HCT116 (cell line): ENCODE results near the gene FMOD. TPM values are rescaled to one million over a fixed set of nuclear protein-coding genes. Genes with fewer than 3 reads are reported as not detected.

ENCODE experiments used
- ATAC-seq: fragments of 200-7000 bp; cut with Tn5 transposase; 2 replicates; pipeline ENCODE4 v1.9.1; 2020; ENCODE audit warnings: mild to moderate bottlenecking, moderate library complexity
- BruUV-seq: library from RNA; stranded (reverse); fragments of 400-500 nt; replicated peaks from 2 replicates; lab custom pipeline; 2021; lab: Mats Ljungman, UMichigan
- CTCF ChIA-PET: fragments of 300-600 bp; sonication (Branson Sonifier 250); formaldehyde crosslinking; loops from one replicate; lab custom pipeline; 2021; ENCODE audit warnings: antibody characterized with exemption; lab: Charles Lee
- POLR2A ChIA-PET: fragments of 300-600, 350-600 bp; sonication (Branson Sonifier 250); formaldehyde crosslinking; loops from one replicate; lab custom pipeline; 2021; ENCODE audit warnings: antibody characterized with exemption; lab: Charles Lee
- RAD21 ChIA-PET, 2 experiments: fragments of 300-600 bp; sonication (Branson Sonifier 250); formaldehyde crosslinking; loops; one replicate each; lab custom pipeline; 2023; ENCODE audit warnings: low total read pairs in 2 of 2; ENCODE audit not compliant: uncharacterized antibody in 2 of 2, unreplicated experiment in 2 of 2, low non-redundant PET in 1 of 2; lab: Charles Lee
- DNase-seq: peaks from one replicate; pipeline ENCODE4 v3.0.0-alpha.2; 2010; ENCODE audit warnings: low read depth, low spot score
- H2AFZ ChIP-seq: fragments of 200-600 bp; shearing (Covaris generic), sonication (generic); 2 replicates; pipeline ENCODE4 v1.6.1; 2017; ENCODE audit warnings: low read depth, mixed run types, mixed read lengths, antibody characterized with exemption, low read length; ENCODE audit not compliant: poor library complexity, severe bottlenecking
- H3K27ac ChIP-seq: 2 replicates; pipeline ENCODE4 v1.5.1; 2012; ENCODE audit warnings: low read depth, low read length
- H3K27me3 ChIP-seq: fragments of 200-600 bp; sonication (generic); 2 replicates; pipeline ENCODE4 v1.6.1; 2016; ENCODE audit warnings: mixed run types, low read length, mixed read lengths; ENCODE audit not compliant: insufficient read depth
- H3K36me3 ChIP-seq, 2 experiments: fragments of 200-500 bp in 1 of 2; fragments of 200-600 bp in 1 of 2; sonication (Bioruptor generic) in 1 of 2; sonication (generic) in 1 of 2; 2 replicates each; pipeline versions ENCODE4 v1.5.1 to v1.6.1; 2014 to 2016; ENCODE audit warnings: low read length in 2 of 2, inconsistent platforms in 1 of 2, mixed read lengths in 1 of 2, mixed run types in 1 of 2; ENCODE audit not compliant: insufficient read depth in 2 of 2, control insufficient read depth in 1 of 2
- H3K4me1 ChIP-seq, 2 experiments: fragments of 200-600 bp in 1 of 2; sonication (generic) in 1 of 2; 2 replicates each; pipeline versions ENCODE4 v1.5.1 to v1.6.1; 2012 to 2017; ENCODE audit warnings: low read length in 2 of 2, inconsistent platforms in 1 of 2, mild to moderate bottlenecking in 1 of 2, mixed read lengths in 1 of 2, mixed run types in 1 of 2, moderate library complexity in 1 of 2; ENCODE audit not compliant: insufficient read depth in 2 of 2, control insufficient read depth in 1 of 2
- H3K4me2 ChIP-seq: fragments of 200-600 bp; sonication (generic); 2 replicates; pipeline ENCODE4 v1.6.1; 2017; ENCODE audit warnings: mixed run types, low read length, mixed read lengths
- H3K4me3 ChIP-seq, 2 experiments: fragments of 200-600 bp in 1 of 2; sonication (generic) in 1 of 2; replicated peaks in 1 of 2; 2 replicates each; pipeline ENCODE4 v1.5.1; 2011 to 2016; ENCODE audit warnings: low read length in 2 of 2, control low read depth in 1 of 2, low read depth in 1 of 2, mild to moderate bottlenecking in 1 of 2, mixed read lengths in 1 of 2, mixed run types in 1 of 2
- H3K79me2 ChIP-seq: fragments of 200-600 bp; sonication (generic); 2 replicates; pipeline ENCODE4 v1.6.1; 2017; ENCODE audit warnings: mild to moderate bottlenecking, mixed run types, low read length, moderate library complexity, mixed read lengths; ENCODE audit not compliant: insufficient read depth
- H3K9ac ChIP-seq: fragments of 200-600 bp; sonication (generic); 2 replicates; pipeline ENCODE4 v1.6.1; 2016; ENCODE audit warnings: low read length, mixed read lengths
- H3K9me2 ChIP-seq: fragments of 200-600 bp; sonication (generic), shearing (Covaris generic); 2 replicates; pipeline ENCODE4 v1.6.1; 2017; ENCODE audit warnings: mixed run types, mild to moderate bottlenecking, moderate library complexity; ENCODE audit not compliant: insufficient read depth
- H3K9me3 ChIP-seq, 2 experiments: fragments of 200-500 bp in 1 of 2; fragments of 200-600 bp in 1 of 2; sonication (Bioruptor generic) in 1 of 2; sonication (generic) in 1 of 2; 2 replicates each; pipeline ENCODE4 v1.6.1; 2014 to 2017; ENCODE audit warnings: low read length in 2 of 2, mixed read lengths in 2 of 2, inconsistent platforms in 1 of 2, low read depth in 1 of 2, mild to moderate bottlenecking in 1 of 2, mixed run types in 1 of 2, moderate library complexity in 1 of 2; ENCODE audit not compliant: control insufficient read depth in 1 of 2, insufficient read depth in 1 of 2
- H4K20me1 ChIP-seq: fragments of 200-600 bp; sonication (generic), shearing (Covaris generic); 2 replicates; pipeline ENCODE4 v1.6.1; 2017; ENCODE audit warnings: mixed run types, mild to moderate bottlenecking, moderate library complexity; ENCODE audit not compliant: insufficient read depth
- CBX3 ChIP-seq: IDR thresholded peaks from 2 replicates; pipeline ENCODE4 v1.6.1; 2012; ENCODE audit warnings: low read depth
- CEBPB ChIP-seq: IDR thresholded peaks from 2 replicates; pipeline ENCODE4 v1.6.1; 2012; ENCODE audit warnings: low read depth
- EGR1 ChIP-seq: IDR thresholded peaks from 2 replicates; pipeline ENCODE4 v1.6.1; 2012; ENCODE audit warnings: low read depth
- EZH2 ChIP-seq: fragments of 200-600 bp; sonication (generic); IDR thresholded peaks from 2 replicates; pipeline ENCODE4 v1.6.1; 2017; ENCODE audit warnings: antibody characterized with exemption, mixed run types
- EZH2phosphoT487 ChIP-seq: fragments of 200-600 bp; IDR thresholded peaks from 2 replicates; pipeline ENCODE4 v1.6.1; 2018; ENCODE audit warnings: antibody characterized with exemption, borderline replicate concordance
- FOSL1 ChIP-seq: IDR thresholded peaks from 2 replicates; pipeline ENCODE4 v1.6.1; 2012; ENCODE audit warnings: low read depth
- JUND ChIP-seq: IDR thresholded peaks from 2 replicates; pipeline ENCODE4 v1.6.1; 2012
- POLR2A ChIP-seq: IDR thresholded peaks from 2 replicates; pipeline ENCODE4 v1.7.0; 2011; ENCODE audit warnings: borderline replicate concordance; ENCODE audit not compliant: insufficient read depth, insufficient read length; ENCODE audit errors: extremely low read depth
- POLR2AphosphoS5 ChIP-seq: IDR thresholded peaks from 2 replicates; pipeline ENCODE4 v1.6.1; 2011; ENCODE audit warnings: mild to moderate bottlenecking, low read depth, low read length, moderate library complexity
- RAD21 ChIP-seq: IDR thresholded peaks from 2 replicates; pipeline ENCODE4 v1.6.1; 2012; ENCODE audit warnings: low read depth, mild to moderate bottlenecking
- SIN3A ChIP-seq: IDR thresholded peaks from 2 replicates; pipeline ENCODE4 v1.6.1; 2012; ENCODE audit warnings: low read depth
- SRF ChIP-seq: IDR thresholded peaks from 2 replicates; pipeline ENCODE4 v1.6.1; 2012; ENCODE audit warnings: low read depth
- YY1 ChIP-seq: IDR thresholded peaks from 2 replicates; pipeline ENCODE4 v1.6.1; 2011; ENCODE audit warnings: low read length, low read depth, moderate library complexity, mild to moderate bottlenecking; ENCODE audit not compliant: insufficient replicate concordance; ENCODE audit errors: extremely low read depth
- ZNF274 ChIP-seq: fragments of 200-500 bp; sonication (Bioruptor generic); IDR thresholded peaks from 2 replicates; pipeline ENCODE4 v1.6.1; 2014; ENCODE audit warnings: mild to moderate bottlenecking, low read depth, low read length, inconsistent platforms
- intact Hi-C: fragments of 100-400 bp; cut with micrococcal nuclease; formaldehyde crosslinking; loops from 2 replicates; pipeline ENCODE4 v1.10.0; 2022
- total RNA-seq: library from RNA; stranded (reverse); gene quantifications from one replicate; pipeline ENCODE4 v1.2.1, GENCODE V29; 2021; ENCODE audit not compliant: unreplicated experiment
- TF ChIP-seq, protein P1 (sequence below): IDR thresholded peaks from 2 replicates; pipeline ENCODE4 v1.6.1; 2012
- TF ChIP-seq, protein P2 (sequence below), 3 experiments: fragments of 200-600 bp in 1 of 3; sonication (generic) in 1 of 3; IDR thresholded peaks in 2 of 3; conservative IDR thresholded peaks in 1 of 3; 2 replicates each; pipeline ENCODE4 v1.5.1; 2012 to 2017; ENCODE audit warnings: low read depth in 2 of 3, low read length in 2 of 3, antibody characterized with exemption in 1 of 3, borderline replicate concordance in 1 of 3, control low read depth in 1 of 3, mild to moderate bottlenecking in 1 of 3, mixed read lengths in 1 of 3, mixed run types in 1 of 3, moderate library complexity in 1 of 3; ENCODE audit not compliant: insufficient read depth in 1 of 3
- TF ChIP-seq, protein P3 (sequence below): IDR thresholded peaks from 2 replicates; pipeline ENCODE4 v1.6.1; 2012; ENCODE audit warnings: low read depth
- TF ChIP-seq, protein P4 (sequence below): IDR thresholded peaks from 2 replicates; pipeline ENCODE4 v1.6.1; 2011; ENCODE audit warnings: mild to moderate bottlenecking, low read length, moderate library complexity; ENCODE audit not compliant: insufficient replicate concordance; ENCODE audit errors: extremely low read depth

The FMOD gene
- total RNA-seq, 1 experiment from 2014 or later, result not detected

DNA sequence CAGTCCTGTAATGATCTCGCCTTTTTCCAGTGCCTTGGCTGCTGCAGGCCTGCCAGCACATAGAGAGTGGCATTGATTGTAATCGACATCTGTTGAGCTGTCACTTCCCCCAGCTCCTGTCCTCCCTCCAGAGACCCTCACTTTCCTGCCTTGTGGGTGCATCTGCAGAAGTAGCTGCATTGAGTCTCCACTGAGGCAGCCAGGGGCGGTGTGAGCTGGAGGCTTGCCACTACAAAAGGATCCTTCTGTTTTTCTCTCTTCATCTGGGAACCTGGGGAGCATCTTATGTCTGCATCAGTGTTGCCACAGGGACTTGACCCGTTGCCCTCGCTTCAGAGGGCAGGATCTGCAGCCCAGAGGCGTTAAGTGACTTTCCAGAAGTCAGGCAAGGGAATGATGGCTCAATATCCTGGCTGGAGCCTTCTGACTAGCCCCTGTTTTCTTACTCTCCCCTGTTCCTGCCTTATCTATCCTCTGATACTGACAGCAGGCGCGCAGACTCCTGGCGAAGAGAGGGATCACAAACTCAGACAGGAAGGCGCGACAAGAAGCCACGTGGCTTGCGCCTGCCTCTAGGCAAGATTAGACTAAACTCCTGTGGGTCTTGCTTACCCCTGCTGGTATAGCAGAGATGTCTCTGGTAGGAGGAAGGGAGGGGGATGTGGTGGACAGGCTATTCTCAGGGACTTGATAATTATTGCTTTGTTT is 13.3 kb upstream of the FMOD start:
- no peak overlapping the region for H3K27ac ChIP-seq
- peaks cover 70% of the 10 kb centered on the region for H3K27me3 ChIP-seq
- BruUV-seq, result no TSS peak
- H4K20me1 ChIP-seq, result no peaks in the 10 kb centered on the region
- H2AFZ ChIP-seq, result no peak overlapping the region
- intact Hi-C loops, result no loop called here
- no peak for TF ChIP-seq YY1
- no peak for TF ChIP-seq FOSL1
- no peak for TF ChIP-seq RAD21
- no peak for TF ChIP-seq CEBPB
- TF ChIP-seq, protein P1, sequence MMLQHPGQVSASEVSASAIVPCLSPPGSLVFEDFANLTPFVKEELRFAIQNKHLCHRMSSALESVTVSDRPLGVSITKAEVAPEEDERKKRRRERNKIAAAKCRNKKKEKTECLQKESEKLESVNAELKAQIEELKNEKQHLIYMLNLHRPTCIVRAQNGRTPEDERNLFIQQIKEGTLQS, result no peak
- TF ChIP-seq EGR1, result no peak
- no peak for TF ChIP-seq POLR2A
- no peak for TF ChIP-seq SIN3A
- TF ChIP-seq JUND, result no peak
- no peak for TF ChIP-seq SRF
- no peak for TF ChIP-seq CBX3
- TF ChIP-seq, protein P2, sequence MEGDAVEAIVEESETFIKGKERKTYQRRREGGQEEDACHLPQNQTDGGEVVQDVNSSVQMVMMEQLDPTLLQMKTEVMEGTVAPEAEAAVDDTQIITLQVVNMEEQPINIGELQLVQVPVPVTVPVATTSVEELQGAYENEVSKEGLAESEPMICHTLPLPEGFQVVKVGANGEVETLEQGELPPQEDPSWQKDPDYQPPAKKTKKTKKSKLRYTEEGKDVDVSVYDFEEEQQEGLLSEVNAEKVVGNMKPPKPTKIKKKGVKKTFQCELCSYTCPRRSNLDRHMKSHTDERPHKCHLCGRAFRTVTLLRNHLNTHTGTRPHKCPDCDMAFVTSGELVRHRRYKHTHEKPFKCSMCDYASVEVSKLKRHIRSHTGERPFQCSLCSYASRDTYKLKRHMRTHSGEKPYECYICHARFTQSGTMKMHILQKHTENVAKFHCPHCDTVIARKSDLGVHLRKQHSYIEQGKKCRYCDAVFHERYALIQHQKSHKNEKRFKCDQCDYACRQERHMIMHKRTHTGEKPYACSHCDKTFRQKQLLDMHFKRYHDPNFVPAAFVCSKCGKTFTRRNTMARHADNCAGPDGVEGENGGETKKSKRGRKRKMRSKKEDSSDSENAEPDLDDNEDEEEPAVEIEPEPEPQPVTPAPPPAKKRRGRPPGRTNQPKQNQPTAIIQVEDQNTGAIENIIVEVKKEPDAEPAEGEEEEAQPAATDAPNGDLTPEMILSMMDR (IDR thresholded peaks at IDR 0.05 in 2 of 3, conservative IDR thresholded peaks at IDR 0.05 in 1 of 3; ENCODE audit: borderline replicate concordance in 1 of 3, insufficient read depth in 1 of 3, low read depth in 2 of 3, low read length in 2 of 3), result no peak
- TF ChIP-seq POLR2AphosphoS5, result no peak
- no peak for TF ChIP-seq EZH2phosphoT487
- TF ChIP-seq, protein P3, sequence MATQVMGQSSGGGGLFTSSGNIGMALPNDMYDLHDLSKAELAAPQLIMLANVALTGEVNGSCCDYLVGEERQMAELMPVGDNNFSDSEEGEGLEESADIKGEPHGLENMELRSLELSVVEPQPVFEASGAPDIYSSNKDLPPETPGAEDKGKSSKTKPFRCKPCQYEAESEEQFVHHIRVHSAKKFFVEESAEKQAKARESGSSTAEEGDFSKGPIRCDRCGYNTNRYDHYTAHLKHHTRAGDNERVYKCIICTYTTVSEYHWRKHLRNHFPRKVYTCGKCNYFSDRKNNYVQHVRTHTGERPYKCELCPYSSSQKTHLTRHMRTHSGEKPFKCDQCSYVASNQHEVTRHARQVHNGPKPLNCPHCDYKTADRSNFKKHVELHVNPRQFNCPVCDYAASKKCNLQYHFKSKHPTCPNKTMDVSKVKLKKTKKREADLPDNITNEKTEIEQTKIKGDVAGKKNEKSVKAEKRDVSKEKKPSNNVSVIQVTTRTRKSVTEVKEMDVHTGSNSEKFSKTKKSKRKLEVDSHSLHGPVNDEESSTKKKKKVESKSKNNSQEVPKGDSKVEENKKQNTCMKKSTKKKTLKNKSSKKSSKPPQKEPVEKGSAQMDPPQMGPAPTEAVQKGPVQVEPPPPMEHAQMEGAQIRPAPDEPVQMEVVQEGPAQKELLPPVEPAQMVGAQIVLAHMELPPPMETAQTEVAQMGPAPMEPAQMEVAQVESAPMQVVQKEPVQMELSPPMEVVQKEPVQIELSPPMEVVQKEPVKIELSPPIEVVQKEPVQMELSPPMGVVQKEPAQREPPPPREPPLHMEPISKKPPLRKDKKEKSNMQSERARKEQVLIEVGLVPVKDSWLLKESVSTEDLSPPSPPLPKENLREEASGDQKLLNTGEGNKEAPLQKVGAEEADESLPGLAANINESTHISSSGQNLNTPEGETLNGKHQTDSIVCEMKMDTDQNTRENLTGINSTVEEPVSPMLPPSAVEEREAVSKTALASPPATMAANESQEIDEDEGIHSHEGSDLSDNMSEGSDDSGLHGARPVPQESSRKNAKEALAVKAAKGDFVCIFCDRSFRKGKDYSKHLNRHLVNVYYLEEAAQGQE, result no peak
- TF ChIP-seq EZH2, result no peak
- TF ChIP-seq, protein P4, sequence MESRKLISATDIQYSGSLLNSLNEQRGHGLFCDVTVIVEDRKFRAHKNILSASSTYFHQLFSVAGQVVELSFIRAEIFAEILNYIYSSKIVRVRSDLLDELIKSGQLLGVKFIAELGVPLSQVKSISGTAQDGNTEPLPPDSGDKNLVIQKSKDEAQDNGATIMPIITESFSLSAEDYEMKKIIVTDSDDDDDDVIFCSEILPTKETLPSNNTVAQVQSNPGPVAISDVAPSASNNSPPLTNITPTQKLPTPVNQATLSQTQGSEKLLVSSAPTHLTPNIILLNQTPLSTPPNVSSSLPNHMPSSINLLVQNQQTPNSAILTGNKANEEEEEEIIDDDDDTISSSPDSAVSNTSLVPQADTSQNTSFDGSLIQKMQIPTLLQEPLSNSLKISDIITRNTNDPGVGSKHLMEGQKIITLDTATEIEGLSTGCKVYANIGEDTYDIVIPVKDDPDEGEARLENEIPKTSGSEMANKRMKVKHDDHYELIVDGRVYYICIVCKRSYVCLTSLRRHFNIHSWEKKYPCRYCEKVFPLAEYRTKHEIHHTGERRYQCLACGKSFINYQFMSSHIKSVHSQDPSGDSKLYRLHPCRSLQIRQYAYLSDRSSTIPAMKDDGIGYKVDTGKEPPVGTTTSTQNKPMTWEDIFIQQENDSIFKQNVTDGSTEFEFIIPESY, result no peak
- TF ChIP-seq ZNF274, result no peak
- ChIA-PET CTCF (no interaction called here), POLR2A (no interaction called here), RAD21 (no interaction called here)
- H3K4me1 ChIP-seq, result no peaks in the 10 kb centered on the region
- DNase-seq, result no peak
- H3K79me2 ChIP-seq, result no peaks in the 10 kb centered on the region
- no peaks in the 10 kb centered on the region for H3K9me2 ChIP-seq
- H3K4me3 ChIP-seq, result no peak overlapping the region
- H3K9me3 ChIP-seq, result no peaks in the 10 kb centered on the region
- no peak overlapping the region for H3K9ac ChIP-seq
- no peak overlapping the region for H3K4me2 ChIP-seq
- no peaks in the 10 kb centered on the region for H3K36me3 ChIP-seq
- ATAC-seq, result no peak
